HepG2 (cell line): ENCODE data around the gene NARS2. TPM values are rescaled to one million over a fixed set of nuclear protein-coding genes. Genes with fewer than 3 reads are reported as not detected.
A peak's percentile ranks its signal among the peaks of the same experiment; 100 is the strongest.

ENCODE experiments used
- ARHGAP35 ChIP-seq: sonication (generic); formaldehyde crosslinking; IDR thresholded peaks from 2 replicates; pipeline ENCODE4 v1.9.0; 2022; ENCODE audit warnings: mild to moderate bottlenecking, inconsistent platforms, moderate library complexity, missing genetic modification reagents, borderline replicate concordance
- ETV5 ChIP-seq: IDR thresholded peaks from 2 replicates; pipeline ENCODE4 v1.6.1; 2018; ENCODE audit warnings: missing biosample characterization, missing genetic modification reagents, inconsistent platforms, borderline replicate concordance
- FOXM1 ChIP-seq: sonication (generic); formaldehyde crosslinking; IDR thresholded peaks from 2 replicates; pipeline ENCODE4 v1.5.0; 2020; ENCODE audit warnings: missing genetic modification reagents
- HNRNPK ChIP-seq: fragments of 200-400 bp; formaldehyde crosslinking; IDR thresholded peaks from 2 replicates; pipeline ENCODE4 v1.6.1; 2018; ENCODE audit warnings: low read length, low read depth, moderate library complexity, mild to moderate bottlenecking; ENCODE audit not compliant: poor library complexity, severe bottlenecking
- JARID2 ChIP-seq: sonication (generic); formaldehyde crosslinking; IDR thresholded peaks from 2 replicates; pipeline ENCODE4 v1.8.1; 2023; ENCODE audit warnings: missing genetic modification reagents, inconsistent platforms; ENCODE audit not compliant: insufficient replicate concordance
- KMT2A ChIP-seq: sonication (generic); formaldehyde crosslinking; IDR thresholded peaks from 2 replicates; pipeline ENCODE4 v1.4.0; 2020; ENCODE audit warnings: missing genetic modification reagents
- PHF21A ChIP-seq: sonication (generic); formaldehyde crosslinking; IDR thresholded peaks from 2 replicates; pipeline ENCODE4 v1.5.0; 2020; ENCODE audit warnings: mild to moderate bottlenecking, missing genetic modification reagents
- PTBP1 ChIP-seq: fragments of 200-400 bp; formaldehyde crosslinking; IDR thresholded peaks from 2 replicates; pipeline ENCODE4 v1.6.1; 2018; ENCODE audit warnings: low read length, low read depth; ENCODE audit not compliant: poor library complexity, severe bottlenecking
- RARA ChIP-seq: IDR thresholded peaks from 2 replicates; pipeline ENCODE4 v1.6.1; 2016; ENCODE audit warnings: missing genetic modification reagents, missing compliant biosample characterization
- SKI ChIP-seq: fragments of 450-650 bp; IDR thresholded peaks from one replicate; pipeline ENCODE4 v1.6.1; 2018; ENCODE audit warnings: mild to moderate bottlenecking; ENCODE audit not compliant: partially characterized antibody
- ZKSCAN1 ChIP-seq: fragments of 150-350 bp; IDR thresholded peaks from 2 replicates; pipeline ENCODE4 v1.6.1; 2014; ENCODE audit warnings: low read length
- ZNF335 ChIP-seq: sonication (generic); formaldehyde crosslinking; IDR thresholded peaks from 2 replicates; pipeline ENCODE4 v1.4.0; 2020; ENCODE audit warnings: missing genetic modification reagents
- ZNF501 ChIP-seq: sonication (generic); formaldehyde crosslinking; IDR thresholded peaks from 2 replicates; pipeline ENCODE4 v1.5.1; 2020; ENCODE audit warnings: mild to moderate bottlenecking, moderate library complexity, missing genetic modification reagents
- ZNF557 ChIP-seq: sonication (generic); formaldehyde crosslinking; IDR thresholded peaks from 2 replicates; pipeline ENCODE4 v1.4.0; 2020; ENCODE audit warnings: missing genetic modification reagents
- polyA plus RNA-seq, 8 experiments: library from polyadenylated mRNA; depleted of rRNA in 3 of 8; stranded (reverse) in 7 of 8; unstranded in 1 of 8; fragments of >200 nt; fragmentation: Illumina TruSeq in 4 of 8; extraction: Trizol in 4 of 8; gene quantifications; 2 replicates each; pipeline versions ENCODE4 v1.2.1 to v1.2.3, GENCODE V29; 2011 to 2016; ENCODE audit warnings: low read depth in 4 of 8, missing spikeins in 1 of 8, mixed read lengths in 1 of 8; ENCODE audit not compliant: insufficient read depth in 1 of 8
- total RNA-seq, 5 experiments: library from RNA; depleted of rRNA; stranded (reverse); fragments of >200 nt; fragmentation: Illumina TruSeq; extraction: Trizol; gene quantifications; 2 replicates each; pipeline ENCODE4 v1.2.3, GENCODE V29; 2016; ENCODE audit warnings: low read depth in 1 of 5
- TF ChIP-seq, protein P1 (sequence below): sonication (generic); formaldehyde crosslinking; IDR thresholded peaks from 2 replicates; pipeline ENCODE4 v1.9.0; 2022; ENCODE audit warnings: missing genetic modification reagents, mild to moderate bottlenecking, borderline replicate concordance
- TF ChIP-seq, protein P2 (sequence below): sonication (generic); formaldehyde crosslinking; IDR thresholded peaks from 2 replicates; pipeline ENCODE4 v1.4.0; 2020; ENCODE audit warnings: missing genetic modification reagents, borderline replicate concordance
- TF ChIP-seq, protein P3 (sequence below): sonication (generic); formaldehyde crosslinking; IDR thresholded peaks from 2 replicates; pipeline ENCODE4 v1.5.1; 2020; ENCODE audit warnings: mild to moderate bottlenecking, missing genetic modification reagents, borderline replicate concordance

Gene NARS2
- total and polyA plus RNA-seq, 2 of the 13 experiments (the other 11 are each of a cell fraction or from before 2014, with no cell fraction given) = 45.9 to 65.0 TPM

DNA sequence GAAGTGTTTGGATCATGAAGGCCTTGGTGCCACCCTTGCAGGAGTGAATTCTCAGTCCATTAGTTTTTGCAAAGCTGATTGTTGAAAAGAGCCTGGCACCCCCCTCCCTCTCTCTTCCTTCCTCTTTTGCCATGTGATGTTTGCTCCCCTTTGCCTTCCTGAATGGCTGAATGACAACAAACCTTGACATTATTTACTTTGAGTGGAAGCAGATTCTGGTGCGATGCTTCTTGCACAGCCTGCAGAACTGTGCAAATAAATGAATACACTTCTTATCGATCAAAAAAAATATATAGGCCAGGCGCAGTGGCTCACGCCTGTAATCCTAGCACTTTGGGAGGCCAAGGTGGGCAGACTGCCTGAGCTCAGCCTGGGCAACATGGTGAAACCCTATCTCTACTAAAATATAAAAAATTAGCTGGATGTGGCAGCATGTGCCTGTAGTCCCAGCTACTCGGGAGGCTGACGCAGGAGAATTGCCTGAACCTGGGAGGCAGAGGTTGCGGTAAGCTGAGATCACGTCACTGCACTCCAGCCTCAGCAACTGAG is 2.0 kb upstream of the NARS2 start (continued):
- TF ChIP-seq, protein P1, sequence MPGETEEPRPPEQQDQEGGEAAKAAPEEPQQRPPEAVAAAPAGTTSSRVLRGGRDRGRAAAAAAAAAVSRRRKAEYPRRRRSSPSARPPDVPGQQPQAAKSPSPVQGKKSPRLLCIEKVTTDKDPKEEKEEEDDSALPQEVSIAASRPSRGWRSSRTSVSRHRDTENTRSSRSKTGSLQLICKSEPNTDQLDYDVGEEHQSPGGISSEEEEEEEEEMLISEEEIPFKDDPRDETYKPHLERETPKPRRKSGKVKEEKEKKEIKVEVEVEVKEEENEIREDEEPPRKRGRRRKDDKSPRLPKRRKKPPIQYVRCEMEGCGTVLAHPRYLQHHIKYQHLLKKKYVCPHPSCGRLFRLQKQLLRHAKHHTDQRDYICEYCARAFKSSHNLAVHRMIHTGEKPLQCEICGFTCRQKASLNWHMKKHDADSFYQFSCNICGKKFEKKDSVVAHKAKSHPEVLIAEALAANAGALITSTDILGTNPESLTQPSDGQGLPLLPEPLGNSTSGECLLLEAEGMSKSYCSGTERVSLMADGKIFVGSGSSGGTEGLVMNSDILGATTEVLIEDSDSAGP = no peak
- TF ChIP-seq ZNF557 (CRISPR knock-in tag) (no peak), SKI (no peak), KMT2A (no peak), ZNF501 (CRISPR knock-in tag) (no peak), RARA (CRISPR knock-in tag) (peak; percentile 80), PHF21A (CRISPR knock-in tag) (peak; percentile 64), HNRNPK (no peak), PTBP1 (no peak), ZKSCAN1 (no peak), ZNF335 (CRISPR knock-in tag) (no peak), ARHGAP35 (CRISPR knock-in tag) (no peak), ETV5 (peak; percentile 90), FOXM1 (CRISPR knock-in tag) (no peak), JARID2 (CRISPR knock-in tag) (no peak)
- TF ChIP-seq, protein P2, sequence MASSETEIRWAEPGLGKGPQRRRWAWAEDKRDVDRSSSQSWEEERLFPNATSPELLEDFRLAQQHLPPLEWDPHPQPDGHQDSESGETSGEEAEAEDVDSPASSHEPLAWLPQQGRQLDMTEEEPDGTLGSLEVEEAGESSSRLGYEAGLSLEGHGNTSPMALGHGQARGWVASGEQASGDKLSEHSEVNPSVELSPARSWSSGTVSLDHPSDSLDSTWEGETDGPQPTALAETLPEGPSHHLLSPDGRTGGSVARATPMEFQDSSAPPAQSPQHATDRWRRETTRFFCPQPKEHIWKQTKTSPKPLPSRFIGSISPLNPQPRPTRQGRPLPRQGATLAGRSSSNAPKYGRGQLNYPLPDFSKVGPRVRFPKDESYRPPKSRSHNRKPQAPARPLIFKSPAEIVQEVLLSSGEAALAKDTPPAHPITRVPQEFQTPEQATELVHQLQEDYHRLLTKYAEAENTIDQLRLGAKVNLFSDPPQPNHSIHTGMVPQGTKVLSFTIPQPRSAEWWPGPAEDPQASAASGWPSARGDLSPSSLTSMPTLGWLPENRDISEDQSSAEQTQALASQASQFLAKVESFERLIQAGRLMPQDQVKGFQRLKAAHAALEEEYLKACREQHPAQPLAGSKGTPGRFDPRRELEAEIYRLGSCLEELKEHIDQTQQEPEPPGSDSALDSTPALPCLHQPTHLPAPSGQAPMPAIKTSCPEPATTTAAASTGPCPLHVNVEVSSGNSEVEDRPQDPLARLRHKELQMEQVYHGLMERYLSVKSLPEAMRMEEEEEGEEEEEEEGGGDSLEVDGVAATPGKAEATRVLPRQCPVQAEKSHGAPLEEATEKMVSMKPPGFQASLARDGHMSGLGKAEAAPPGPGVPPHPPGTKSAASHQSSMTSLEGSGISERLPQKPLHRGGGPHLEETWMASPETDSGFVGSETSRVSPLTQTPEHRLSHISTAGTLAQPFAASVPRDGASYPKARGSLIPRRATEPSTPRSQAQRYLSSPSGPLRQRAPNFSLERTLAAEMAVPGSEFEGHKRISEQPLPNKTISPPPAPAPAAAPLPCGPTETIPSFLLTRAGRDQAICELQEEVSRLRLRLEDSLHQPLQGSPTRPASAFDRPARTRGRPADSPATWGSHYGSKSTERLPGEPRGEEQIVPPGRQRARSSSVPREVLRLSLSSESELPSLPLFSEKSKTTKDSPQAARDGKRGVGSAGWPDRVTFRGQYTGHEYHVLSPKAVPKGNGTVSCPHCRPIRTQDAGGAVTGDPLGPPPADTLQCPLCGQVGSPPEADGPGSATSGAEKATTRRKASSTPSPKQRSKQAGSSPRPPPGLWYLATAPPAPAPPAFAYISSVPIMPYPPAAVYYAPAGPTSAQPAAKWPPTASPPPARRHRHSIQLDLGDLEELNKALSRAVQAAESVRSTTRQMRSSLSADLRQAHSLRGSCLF = no peak
- TF ChIP-seq, protein P3, sequence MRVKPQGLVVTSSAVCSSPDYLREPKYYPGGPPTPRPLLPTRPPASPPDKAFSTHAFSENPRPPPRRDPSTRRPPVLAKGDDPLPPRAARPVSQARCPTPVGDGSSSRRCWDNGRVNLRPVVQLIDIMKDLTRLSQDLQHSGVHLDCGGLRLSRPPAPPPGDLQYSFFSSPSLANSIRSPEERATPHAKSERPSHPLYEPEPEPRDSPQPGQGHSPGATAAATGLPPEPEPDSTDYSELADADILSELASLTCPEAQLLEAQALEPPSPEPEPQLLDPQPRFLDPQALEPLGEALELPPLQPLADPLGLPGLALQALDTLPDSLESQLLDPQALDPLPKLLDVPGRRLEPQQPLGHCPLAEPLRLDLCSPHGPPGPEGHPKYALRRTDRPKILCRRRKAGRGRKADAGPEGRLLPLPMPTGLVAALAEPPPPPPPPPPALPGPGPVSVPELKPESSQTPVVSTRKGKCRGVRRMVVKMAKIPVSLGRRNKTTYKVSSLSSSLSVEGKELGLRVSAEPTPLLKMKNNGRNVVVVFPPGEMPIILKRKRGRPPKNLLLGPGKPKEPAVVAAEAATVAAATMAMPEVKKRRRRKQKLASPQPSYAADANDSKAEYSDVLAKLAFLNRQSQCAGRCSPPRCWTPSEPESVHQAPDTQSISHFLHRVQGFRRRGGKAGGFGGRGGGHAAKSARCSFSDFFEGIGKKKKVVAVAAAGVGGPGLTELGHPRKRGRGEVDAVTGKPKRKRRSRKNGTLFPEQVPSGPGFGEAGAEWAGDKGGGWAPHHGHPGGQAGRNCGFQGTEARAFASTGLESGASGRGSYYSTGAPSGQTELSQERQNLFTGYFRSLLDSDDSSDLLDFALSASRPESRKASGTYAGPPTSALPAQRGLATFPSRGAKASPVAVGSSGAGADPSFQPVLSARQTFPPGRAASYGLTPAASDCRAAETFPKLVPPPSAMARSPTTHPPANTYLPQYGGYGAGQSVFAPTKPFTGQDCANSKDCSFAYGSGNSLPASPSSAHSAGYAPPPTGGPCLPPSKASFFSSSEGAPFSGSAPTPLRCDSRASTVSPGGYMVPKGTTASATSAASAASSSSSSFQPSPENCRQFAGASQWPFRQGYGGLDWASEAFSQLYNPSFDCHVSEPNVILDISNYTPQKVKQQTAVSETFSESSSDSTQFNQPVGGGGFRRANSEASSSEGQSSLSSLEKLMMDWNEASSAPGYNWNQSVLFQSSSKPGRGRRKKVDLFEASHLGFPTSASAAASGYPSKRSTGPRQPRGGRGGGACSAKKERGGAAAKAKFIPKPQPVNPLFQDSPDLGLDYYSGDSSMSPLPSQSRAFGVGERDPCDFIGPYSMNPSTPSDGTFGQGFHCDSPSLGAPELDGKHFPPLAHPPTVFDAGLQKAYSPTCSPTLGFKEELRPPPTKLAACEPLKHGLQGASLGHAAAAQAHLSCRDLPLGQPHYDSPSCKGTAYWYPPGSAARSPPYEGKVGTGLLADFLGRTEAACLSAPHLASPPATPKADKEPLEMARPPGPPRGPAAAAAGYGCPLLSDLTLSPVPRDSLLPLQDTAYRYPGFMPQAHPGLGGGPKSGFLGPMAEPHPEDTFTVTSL (CRISPR knock-in tag) = peak; percentile 93; the same call in 1 of the 2 replicates
